Ishikawa (cell line): Measurements from ENCODE around the gene ACTN3.

Experiments used
- CEBPB ChIP-seq: IDR thresholded peaks from 2 replicates; pipeline ENCODE4 v1.6.1; 2012
- EGR1 ChIP-seq: IDR thresholded peaks from 2 replicates; pipeline ENCODE4 v1.6.1; 2012
- NFIC ChIP-seq: IDR thresholded peaks from 2 replicates; pipeline ENCODE4 v1.6.1; 2012
- RAD21 ChIP-seq: IDR thresholded peaks from 2 replicates; pipeline ENCODE4 v1.6.1; 2012; ENCODE audit warnings: low read depth
- TAF1 ChIP-seq: IDR thresholded peaks from 2 replicates; pipeline ENCODE4 v1.6.1; 2012; ENCODE audit warnings: low read depth, mild to moderate bottlenecking
- TF ChIP-seq, protein P1 (sequence below): IDR thresholded peaks from 2 replicates; pipeline ENCODE4 v1.6.1; 2012

GRCh38 chr11:66580803-66581202 lies 34.1 kb downstream of the ACTN3 start:
- TF ChIP-seq TAF1 (no peak), RAD21 (no peak), CEBPB (no peak), NFIC (no peak), EGR1 (no peak)
- TF ChIP-seq, protein P1, sequence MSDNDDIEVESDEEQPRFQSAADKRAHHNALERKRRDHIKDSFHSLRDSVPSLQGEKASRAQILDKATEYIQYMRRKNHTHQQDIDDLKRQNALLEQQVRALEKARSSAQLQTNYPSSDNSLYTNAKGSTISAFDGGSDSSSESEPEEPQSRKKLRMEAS: no peak
